G401.6 (cell line): ENCODE results near the gene CFAP299.

ENCODE experiments used
- FAIRE-seq: peaks from 2 replicates; lab custom pipeline; 2012; peaks lifted over from hg19 to GRCh38; lab: Jason Lieb, UNC

The CFAP299 gene

DNA sequence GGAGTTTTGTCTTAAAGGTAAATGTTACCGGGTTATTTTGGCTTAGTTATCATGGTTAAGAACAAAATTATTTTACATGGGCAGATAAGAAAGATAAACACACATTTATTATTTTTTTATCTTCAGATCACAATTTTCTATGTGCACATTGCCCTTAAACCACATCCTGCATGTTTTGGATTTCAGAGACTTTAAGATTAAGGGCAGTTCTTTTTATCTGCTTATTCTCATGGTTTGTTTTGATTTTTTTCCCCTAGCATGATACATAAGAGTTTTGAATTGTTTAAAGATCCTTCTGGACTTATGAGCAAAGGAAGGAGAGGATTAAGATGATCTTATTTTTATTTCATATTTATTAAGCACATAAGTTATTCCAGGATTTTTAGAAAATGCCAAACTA lies 504.9 kb downstream of the CFAP299 start:
- FAIRE-seq: no peak

DNA sequence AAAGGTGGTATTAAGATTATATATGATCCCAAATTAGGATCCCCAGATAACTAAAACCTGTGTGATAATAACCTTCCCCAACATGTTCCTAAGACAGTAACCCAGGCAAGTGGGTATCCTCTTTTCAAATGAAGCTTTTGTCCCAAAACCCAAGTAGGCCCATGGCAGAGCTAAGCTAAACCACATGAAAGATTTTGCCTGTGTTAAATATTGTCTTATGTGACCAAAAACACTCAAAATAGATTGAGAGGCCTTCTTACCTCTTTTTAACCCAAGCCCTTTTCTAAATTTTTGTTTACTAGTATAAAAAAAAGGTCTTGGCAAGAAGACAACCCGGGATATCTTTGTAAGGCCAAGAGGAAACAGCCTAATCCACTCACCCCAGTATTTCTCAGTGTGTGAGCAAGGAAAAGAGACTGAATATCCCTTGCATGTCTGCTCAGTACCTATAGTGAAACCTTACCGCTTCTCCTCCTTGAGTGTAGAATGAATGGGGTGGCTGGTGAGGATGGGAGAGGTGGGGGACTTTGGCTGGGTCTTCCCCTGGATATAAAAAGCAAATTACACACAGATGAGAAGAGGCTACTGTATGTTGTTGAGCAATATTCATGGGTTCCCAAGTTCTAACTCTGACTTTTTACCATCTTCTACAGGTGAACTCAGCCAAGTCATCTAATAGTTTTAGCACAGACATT lies 506.2 kb downstream of the CFAP299 start:
- no peak for FAIRE-seq

DNA sequence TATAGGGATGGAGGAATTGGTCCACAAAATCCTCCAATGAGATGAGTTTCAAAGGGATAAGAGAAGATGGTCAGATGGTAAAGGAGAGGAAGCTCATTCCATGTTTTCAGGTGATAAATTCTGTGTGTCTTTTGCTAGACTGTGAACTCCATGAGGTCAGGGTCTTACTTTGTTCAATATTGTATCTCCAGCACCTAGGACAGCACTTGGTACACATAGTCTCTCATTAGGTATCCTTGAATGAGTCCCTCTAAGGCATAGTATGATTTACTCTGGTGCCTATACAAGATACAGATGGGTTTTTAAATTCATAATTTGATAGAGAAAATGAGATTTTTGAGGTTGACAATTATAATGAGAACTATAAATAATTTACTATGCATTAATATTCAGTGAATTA lies 510.7 kb downstream of the CFAP299 start:
- no peak for FAIRE-seq

DNA sequence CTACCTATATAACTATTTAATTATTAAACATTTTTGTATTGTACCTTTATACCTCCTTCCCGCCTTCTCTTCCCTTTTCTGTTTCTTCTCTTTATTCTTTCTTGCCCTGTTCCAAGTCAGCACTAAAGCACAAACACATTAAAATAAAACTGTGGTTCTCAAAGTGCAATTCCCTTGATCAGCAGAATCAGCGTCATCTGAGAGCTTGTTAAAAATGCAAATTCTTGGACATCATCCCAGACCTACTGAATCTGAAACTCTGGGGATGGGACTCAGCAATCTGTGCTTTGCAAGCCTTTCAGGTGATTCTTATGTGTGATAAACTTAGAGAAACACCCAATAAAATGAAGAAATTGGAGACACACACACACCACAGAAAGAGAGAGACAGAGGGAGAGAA lies 516.5 kb downstream of the CFAP299 start:
- no peak for FAIRE-seq

DNA sequence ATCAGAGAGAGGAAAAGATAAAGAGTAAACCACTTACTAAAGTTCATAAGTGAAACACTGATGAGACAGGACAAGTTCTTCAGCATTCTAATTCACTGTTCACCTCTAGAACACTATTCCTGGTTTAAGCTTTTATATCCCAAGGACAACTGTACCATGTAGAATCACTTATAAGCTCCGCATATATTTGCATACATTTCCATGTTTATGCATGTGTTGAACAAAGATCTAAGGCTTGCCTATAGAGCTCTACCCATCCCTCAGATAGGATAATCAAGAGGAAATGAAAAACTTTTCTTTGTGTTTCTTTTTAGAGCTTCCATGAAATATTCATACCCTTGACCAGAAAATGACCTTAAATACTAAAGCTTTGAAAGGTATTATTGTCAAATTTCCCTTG lies 538.0 kb downstream of the CFAP299 start:
- no peak for FAIRE-seq

DNA sequence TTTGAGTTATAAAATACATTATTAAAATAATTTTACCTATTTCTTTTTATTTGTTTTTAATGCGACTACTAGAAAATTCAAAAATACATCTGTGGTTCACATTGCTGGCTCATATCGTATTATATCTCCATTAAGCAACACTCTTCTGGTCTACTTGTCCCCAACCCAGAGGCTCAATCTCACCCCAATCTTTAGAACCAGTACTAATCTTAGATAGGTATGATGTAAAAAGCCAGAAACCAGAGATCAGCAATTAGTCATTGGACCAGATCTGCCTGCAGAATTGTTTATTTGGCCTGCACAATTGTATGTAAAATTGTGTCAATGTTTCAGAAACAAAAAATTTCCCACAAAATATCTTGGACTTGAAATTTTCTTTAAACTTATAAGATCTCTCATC lies 539.4 kb downstream of the CFAP299 start:
- peak; percentile 55 for FAIRE-seq

DNA sequence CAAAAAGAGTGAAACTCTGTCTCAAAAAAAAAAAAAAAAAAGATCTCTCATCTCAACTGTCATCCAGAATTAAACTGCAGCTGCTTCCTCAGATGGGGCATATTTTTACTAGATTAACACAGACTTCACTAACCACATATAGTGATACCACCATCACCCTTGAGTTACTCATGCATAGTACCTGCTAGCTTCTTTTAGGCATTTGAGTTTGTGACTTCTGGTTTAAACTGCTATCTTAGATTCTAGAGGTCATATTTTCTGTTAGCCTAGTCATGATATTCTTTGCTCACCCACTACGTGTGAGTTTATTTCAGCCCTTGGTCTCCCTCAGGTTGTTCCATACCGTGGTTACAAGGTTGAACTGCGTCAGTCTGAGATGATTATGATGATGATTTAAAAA lies 540.1 kb downstream of the CFAP299 start:
- FAIRE-seq: no peak

DNA sequence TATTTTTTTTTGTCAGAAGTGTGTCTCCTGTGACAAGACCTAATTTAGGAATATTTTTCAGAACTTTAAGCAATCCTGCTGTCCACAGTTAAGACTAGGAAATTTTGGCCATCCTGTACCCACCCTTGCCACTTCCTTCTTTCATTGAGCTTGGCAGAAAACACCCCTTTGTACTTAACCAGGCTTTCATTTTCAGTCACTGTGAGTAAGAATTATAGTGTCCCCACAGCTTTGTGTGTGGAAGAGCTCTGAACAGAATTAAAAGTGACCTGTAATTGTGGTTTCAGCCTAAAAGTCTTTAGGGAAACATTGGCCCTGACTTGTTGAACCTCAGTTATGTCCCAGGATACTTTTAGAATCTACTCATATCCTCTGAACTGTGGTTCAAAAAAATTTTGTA lies 541.3 kb downstream of the CFAP299 start:
- no peak for FAIRE-seq

DNA sequence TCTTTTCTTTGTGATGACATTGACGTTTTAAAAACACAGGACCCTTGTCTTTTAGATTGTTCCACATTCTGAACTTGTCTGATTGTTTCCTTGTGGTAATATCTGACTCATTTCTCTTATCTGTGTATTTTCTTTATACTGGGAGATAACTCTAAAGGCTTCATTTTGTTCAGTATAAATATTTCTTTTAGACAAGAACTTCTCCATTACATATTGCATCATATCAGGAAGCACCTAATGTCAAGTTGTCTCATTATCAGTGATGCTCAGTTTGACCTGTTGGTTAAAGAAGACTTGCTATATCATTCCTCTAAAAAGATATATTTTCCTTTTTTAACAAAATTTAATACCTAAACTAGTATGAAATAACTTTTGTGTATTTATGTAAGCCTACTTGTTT lies 542.7 kb downstream of the CFAP299 start:
- FAIRE-seq: no peak

DNA sequence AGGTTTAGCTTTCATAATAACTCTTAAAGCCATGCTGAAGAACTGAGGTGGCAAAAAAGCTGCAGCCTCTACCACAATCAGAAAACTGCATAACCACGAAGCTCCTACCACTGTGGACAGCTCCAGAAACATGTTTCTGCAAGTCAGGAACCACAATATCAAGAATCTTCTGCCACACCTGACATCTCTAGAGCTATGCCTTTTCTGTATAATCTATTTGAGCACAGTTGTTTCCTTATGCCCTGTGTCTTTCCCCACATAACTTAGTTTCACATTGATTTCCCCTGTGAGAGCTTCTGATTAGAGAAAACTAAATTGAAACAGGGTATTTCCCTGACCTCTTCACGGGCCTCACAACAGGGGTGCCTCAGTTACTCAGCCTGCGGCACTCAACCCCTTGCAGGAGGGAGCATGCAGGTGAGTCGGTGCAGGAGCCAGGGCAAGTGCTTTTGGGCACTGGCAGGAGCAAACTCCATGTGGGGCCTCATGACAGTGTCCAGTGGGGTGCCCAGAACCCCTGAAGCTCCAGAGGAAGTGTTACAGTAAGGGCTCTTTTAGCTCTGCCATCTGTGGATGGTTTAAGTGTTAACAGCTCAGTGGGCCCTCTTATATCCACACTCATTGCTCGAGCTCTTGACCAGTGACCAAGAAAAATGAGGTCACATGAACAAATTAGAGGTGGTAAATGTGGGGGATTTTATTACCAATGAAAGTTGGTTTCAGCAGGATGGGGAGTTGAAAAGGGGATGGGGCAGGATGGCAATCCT lies 562.2 kb downstream of the CFAP299 start:
- no peak for FAIRE-seq

DNA sequence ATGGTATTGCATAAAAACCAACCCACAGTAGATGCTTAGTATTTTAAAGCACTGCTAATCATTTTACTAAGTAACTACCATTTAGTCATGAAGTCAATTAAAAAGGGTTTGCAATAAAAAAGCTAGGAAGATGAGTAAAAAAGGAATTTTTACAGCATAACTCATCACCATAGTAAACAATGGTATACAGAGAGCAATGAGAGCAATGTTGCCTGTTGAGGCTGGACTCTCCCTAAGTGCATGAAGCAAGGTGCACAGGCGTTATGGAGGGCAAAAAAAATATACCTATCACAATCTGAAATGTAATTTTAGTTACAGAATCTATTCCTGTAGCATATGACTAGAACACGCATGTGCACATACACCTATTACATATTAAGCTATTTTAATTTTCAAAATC lies 565.4 kb downstream of the CFAP299 start:
- no peak for FAIRE-seq

DNA sequence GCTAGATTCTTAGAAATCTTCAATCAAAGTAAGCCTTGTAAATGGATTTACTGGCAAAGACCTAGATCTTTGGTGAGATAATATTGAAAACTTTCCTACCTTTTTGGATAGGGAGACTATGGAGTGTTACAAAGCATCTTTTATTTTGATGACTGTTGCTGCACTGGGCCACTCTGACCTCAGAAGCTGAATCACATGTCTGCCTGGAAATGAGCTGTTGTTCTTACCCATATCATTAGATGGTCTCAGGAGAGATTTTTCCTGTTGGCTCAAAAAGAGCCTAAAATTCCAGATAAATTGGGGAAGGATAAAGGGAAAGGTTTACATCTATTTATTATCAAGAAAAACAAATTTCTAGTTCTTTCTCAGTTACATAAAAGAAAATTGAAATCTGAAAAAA lies 567.5 kb downstream of the CFAP299 start:
- no peak for FAIRE-seq

DNA sequence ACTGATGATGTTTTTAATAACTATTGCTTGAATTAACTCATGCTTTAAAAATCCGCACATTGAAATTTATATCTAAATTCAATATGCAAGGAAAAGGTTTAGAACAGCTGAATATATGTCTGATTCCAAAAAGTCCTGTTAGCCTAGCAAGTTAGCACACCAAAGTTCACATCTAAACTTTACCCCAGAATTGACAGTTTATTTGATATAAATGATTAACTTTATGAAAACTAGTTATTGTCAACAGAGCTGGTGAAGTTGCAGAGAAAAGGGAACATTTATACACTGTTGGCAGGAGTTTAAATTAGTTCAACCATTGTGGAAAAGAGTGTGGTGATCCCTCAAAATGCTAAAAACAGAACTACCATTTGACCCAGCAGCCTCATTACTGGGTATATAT lies 574.4 kb downstream of the CFAP299 start:
- FAIRE-seq: no peak

DNA sequence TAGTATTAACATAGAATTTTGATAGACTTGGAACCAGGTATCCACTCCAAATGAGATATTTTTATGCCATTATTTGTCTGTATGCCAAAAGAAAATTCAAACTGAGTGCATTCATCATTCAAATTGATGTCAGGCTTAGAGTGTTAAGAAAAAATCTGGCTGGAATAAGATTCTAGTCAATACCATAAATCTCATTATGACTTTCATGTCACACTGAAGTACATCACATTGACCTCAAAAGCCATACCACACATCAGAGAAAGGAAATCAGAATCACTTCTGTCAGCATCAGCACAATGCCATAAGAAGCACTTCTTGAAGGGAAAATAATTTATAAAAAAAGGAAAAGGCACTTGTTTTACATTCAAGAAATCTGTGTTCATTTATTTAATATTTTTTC lies 575.9 kb downstream of the CFAP299 start:
- no peak for FAIRE-seq

DNA sequence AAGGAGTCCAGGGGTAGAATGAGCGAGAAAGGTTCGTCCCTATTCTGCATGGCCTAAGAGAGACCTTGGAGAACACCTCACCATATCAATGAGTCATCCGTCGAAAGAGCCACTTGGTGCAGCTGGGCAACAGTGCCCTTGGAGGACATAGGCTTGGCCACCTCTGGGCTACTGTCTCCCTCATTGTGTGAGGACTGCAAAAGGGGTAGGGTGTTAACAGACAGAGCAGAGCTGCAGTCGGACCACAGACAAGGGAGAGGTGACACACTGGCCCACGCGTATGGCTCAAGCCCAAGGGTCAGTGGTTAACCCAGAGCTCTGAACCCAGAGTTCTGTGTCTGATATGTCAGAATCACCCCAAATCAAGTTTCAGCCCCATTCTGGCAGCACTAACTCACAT lies 576.8 kb downstream of the CFAP299 start:
- FAIRE-seq: no peak

DNA sequence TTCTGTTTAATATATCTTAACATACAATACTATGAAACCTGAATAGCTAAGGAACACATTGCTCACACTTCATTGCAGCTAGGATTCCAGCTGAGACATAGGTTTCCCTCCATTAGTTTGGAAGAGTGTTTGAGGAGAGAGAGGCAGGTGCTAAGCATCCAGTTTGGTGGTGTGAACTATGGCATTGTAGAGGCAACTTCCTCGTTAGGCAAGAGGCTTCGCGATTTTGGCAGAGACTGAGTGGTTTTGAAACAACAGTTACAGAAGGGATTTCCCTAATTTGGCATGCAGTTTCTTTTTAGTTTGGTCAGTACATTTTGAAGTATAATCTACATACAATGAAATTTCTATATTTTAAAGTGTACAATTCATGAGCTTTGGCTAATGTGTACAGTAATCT lies 577.9 kb downstream of the CFAP299 start:
- FAIRE-seq: no peak

DNA sequence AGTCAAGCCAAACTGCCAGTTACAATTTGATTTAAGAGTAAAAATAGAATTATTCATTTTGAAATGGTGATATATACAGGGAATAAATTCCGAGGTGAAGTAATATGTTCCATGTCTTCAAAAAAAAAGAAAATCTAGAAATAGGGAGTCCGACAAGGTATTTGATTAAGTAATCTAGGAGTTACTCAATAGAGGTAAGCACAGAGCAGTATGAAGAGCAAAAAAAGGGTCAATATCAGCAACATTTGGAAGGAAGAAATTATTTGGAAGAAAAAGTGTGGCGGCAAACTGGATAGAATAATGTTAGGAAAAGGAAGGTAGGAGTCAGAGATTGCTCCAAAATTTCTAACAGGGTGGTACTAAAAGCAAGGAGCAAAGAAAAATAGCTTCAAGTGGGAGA lies 581.2 kb downstream of the CFAP299 start:
- FAIRE-seq: no peak

DNA sequence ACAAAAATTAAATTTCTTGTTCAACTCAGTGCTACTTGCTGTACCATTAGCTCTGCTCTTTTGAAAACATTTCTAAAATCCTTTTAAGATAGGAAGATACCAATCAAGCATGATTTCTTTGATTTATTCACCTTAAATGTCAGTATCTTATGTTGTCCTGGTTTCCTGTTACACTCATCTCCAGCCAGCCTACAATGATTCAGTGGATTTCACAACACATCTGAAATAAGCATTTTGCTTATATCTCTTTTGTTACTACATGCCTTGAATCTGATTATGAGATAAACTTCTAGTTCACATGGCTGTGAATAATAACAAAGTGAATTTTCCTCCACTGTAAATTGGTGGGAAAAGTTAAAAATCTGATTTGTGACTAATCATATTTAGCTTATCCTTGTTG lies 582.5 kb downstream of the CFAP299 start:
- no peak for FAIRE-seq

DNA sequence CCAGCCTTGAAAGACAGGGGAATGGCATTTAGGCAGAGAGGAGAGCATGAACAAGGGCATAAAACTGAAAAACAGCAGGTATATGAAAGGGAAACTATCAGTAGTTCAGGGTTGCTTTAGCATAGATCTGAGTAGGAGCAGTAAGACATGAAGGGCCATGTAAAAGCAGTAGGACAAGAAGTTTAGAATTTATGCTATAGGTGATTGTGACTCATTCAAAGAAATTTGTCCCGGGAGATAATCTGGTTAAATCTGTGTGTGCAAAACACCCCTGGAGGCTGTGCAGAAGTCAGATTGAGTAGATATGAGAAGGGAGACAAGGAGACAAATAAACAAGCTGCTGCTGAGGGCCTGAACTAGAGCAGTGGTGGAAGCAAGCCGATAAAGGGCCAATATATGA lies 585.9 kb downstream of the CFAP299 start:
- FAIRE-seq: no peak

DNA sequence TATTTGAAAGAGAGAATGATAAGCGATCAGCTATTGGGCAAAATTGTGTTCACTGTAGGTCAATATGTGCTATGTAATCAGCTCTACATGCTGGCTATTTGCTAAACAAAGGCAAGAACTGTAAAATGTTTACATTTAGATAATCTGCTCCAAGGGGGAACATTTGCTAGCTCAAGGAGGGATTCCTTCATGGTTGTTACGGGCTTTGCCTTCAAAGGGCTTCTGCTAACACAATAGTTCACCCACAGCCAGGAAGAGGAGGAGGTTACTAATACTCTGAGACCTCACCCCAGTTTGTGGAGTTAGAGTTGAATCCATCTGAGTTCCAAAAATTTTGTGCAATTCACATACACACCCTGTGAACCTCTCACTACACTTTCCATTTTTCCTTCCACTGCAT lies 587.4 kb downstream of the CFAP299 start:
- no peak for FAIRE-seq

DNA sequence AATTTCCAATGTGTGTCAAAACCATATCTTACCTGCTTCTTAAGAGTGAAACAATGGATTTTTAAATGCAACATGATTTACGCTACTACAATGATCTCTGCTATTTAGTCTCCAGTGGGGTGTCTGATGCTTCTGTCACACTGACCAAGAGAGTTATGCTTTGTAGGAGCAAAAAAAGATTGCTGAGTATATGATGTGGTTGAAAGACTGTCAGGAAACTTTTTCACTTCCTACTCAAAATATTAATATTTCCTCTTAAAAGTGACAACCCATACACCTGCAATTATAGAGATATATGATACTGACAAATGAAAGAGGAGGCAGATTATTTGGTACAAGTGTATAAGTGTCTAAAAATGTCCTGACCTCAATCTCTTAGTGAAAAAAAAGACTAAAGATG lies 589.8 kb downstream of the CFAP299 start:
- no peak for FAIRE-seq

DNA sequence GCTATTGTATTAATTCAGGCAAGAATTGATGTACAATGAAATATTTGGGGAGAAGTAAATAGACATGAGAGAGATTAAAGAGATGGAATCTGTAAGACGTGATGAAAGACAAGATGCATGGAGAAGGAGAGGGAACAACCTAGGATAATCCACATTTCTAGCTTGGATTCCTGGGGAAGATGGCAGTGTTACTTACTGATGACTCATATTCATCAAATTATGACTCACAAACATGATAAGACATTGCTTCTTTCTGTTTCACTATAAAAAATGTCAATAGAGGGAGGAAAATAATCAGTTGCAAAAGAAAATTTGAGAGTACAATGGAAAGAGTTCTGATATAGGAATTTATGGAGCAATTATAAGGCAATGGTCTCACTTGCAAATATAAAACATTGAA lies 590.9 kb downstream of the CFAP299 start:
- no peak for FAIRE-seq

DNA sequence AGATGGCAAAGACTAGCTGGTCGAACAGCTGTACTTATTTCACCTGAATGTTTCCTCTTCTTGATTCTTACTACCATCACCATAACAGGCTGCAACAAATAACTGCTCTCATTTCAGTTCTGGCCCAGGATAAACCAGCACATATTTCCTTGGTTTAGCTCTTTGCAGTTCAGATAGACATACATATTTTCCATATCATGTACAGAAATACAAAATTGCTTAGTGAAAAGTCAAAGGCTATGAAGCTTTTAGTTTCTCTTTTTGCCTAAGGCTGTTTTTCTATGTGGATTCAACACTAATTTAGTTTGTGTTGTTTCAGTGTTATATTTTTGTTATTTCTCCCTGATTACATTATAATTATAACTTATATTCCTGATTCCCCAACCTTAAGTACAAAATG lies 591.4 kb downstream of the CFAP299 start:
- no peak for FAIRE-seq

DNA sequence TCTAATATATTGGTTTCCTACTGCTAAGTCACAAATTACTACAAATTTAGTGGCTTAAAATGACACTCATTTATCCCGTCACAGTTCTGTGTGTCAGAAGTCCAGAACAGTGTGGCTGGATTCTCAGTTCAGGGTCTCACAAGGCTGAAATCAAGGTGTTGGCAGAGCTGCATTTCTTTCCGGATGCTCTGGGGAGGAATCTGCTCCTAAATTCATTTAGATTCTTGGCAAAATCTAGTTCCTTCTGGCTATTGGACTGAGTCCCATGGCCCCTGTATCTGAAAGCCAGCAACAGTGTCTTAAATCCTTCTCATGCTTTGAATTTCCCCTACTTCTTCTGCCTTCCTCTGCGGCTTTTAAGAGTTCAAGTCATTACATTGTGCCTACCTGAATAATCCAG lies 591.9 kb downstream of the CFAP299 start:
- FAIRE-seq: no peak
